GM18520 (cell line): Measurements from ENCODE around the gene SPATS2.

Source experiments
- ATAC-seq: cut with Tn5 transposase; IDR thresholded peaks from one replicate; pipeline ENCODE4 v1.9.1; 2021; ENCODE audit not compliant: unreplicated experiment

Gene SPATS2

DNA sequence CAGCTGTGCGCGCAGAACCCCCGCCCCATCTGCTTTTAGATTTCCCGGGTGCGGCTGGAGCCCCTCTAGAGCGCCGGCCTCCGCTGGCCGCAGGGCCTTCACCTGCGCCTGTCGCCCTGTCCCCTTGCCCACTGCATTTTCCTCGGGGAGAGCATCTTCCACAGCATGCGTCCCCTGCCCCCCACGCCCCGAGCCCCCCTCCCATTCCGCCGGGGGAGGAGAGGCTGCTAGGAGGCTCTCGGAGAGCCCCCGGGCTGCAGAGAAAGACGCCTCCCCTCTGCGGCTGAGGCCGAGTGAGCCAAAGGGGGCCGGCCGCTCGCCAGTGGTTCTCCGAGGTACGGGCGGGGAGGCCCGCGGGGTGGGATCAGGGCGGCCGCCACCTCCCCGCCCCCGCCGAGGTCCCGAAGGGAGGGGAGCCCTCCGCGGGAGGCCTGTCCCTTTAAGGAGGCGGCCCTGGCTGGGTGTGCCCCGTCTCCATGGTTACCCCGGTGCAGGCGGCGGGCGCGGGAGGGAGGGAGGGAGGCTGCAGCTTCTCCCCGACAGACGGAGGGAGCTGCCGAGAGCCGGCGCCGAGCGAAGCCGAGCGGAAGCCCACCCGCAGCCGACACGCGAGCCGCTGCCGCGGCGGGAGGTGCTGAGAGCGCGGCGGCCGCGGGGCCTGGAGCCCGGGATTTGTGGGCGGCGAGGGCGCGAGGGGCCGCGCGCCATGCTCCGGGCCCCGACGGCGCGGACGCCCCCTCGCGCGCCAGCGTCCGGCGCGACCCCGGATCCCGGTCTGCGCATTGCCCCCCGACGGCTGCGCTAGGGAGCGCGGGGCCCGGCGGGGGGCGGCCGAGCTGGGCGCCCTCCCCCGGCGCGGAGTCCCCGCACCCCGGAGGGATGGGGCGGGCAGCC, 171.5 kb downstream of the SPATS2 start, which contains the start of gene KCNH3:
Gene KCNH3 (plus strand): TSS at position 521 of the 894 bp plus-strand sequence. CDS start 387 bp downstream, outside the sequence.
- peak; percentile 49 for ATAC-seq

DNA sequence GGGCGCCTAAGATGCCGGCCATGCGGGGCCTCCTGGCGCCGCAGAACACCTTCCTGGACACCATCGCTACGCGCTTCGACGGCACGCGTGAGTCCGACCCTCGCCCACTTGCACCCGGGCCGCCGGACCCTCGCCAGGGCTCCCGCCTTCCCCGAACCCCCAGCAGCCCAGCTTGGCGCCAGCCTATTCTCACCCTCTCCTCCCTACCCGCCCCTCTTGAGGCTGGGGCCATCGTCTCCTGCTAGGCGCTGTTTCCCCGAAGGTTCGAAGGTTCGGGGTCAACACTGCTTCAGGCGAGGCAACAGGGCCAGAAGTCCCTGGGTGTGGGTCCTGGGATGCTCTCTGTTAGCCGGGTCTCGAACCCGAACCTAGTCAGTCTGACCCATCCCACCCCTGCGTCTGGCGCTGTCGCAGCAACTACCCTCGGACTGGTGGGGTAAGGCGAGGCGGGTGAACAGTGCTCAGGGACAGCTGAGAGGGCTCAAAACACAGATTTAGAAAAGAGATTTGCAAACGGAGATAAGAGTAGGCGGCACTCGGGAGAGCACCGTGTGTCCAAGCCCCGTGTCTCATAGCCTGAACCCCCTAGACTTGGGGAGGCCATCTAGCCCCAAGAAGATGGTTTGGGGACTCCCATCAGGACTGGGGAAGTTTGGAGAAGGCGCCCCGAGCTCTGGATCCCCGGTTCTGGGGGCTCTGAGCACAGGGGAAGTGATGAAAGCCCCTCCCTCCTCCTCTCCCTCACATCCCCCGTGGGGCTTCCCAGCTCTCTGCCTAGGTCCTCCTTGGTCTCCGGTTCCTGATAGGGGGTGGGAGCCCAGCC, 172.4 kb downstream of the SPATS2 start:
- no peak for ATAC-seq

DNA sequence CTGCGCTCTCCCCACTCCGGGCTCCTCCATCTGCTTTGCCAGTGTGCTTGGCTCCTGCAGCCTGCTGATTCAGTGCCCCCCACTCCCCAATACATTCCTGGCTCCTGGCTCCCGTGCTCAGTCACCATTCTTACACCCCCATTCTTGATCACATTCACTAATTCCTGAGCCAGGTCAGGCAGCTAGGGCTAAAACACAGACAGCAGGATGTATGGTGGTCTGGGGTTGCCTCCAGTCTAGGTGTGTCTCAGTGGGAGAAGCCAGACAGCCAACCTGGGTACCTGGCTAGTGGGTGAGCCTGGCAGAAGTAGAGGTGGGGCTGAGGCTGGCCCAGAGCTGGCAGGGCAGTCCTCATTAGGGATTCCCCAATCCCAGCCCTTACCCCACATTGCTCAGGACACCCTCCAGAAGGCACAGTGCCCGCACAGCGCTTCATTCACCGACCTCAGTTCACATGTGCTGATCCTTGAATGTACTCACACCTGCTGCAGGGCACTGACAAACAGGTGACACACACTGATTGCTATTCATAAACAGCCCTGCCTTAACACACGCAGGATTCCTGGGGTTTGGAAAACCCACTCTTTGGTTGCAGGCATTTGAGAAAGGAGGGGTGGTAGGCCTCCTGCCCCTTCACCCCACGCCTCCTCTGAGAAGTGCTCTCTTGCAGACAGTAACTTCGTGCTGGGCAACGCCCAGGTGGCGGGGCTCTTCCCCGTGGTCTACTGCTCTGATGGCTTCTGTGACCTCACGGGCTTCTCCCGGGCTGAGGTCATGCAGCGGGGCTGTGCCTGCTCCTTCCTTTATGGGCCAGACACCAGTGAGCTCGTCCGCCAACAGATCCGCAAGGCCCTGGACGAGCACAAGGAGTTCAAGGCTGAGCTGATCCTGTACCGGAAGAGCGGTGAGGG, 173.2 kb downstream of the SPATS2 start:
- no peak for ATAC-seq

DNA sequence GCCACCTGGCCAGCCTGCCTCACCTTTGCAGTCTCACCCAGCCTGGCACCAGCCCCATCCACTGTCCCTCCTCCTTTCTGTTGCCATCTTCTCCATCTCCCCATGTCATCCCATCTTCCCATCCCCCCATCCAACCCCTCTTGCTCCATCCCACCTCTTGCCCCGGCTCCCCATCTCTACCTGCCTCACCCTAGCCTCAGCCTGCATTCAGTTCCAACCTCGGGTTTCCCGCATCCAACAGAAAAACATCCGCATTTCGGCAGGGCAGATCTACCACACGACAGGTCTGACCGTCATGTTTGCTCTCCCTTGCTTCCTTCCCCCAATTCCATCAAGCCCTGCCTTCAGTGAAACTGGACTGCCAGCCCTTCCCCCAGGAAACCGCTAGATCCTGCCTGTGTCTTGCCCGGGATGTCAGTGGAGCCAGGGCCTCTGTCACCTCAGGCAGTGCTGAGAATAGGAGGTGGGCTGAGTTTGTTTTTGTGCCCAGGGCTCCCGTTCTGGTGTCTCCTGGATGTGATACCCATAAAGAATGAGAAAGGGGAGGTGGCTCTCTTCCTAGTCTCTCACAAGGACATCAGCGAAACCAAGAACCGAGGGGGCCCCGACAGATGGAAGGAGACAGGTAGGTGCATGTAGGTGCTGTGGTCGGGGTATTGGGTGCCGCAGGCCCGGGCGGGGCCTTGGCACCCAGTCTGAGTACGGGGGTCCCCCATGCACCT, 174.0 kb downstream of the SPATS2 start:
- ATAC-seq: no peak

DNA sequence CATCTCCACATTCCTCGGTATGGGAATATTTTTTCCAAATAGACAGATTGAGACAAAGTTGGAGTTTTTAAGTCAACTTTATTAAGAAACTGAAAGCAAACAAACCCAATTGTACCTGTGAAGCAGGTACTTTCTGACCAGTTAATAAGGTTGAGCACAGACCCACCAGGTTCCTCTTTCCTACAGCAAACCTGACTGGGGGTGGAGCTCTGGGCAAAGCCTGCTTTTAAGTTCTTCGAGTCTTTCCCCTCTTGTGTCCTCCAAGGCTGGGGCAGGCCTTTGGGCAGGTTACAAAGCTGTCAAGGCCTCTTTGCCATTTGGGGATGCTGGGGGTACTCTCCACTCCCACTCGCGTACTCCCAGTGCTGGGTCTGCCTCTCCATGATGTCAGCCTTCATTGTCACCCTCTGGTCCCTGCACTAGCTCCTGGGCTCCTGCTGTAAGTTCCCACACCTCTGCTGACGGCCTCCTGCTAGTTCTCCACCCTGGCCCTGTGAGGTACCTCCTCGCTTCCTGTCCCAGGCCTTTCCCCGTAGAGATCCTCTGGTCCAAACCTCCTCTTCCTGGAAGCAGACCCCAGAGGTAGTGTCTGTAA, 174.7 kb downstream of the SPATS2 start:
- no peak for ATAC-seq

DNA sequence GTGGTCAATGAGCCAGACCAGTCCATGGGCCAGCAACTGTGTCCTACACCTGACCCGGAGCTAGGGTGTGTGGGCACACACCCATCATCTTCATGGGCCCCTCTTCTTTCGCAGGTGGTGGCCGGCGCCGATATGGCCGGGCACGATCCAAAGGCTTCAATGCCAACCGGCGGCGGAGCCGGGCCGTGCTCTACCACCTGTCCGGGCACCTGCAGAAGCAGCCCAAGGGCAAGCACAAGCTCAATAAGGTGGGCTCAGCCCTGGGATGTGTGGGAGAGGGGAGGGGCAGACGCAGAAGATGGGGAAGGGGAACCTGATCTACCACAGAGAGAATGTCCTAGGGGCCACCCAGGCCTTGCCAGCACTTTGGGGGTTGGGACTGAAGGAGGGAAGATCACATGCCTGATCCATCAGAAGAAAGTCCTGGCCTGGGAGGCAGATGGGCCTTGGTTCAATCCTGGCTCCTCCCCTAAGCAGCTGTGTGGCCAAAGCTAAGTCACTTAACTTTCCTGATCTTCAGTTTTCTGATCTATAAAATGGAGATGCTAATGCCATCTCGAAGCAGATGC, 175.4 kb downstream of the SPATS2 start:
- ATAC-seq: no peak

DNA sequence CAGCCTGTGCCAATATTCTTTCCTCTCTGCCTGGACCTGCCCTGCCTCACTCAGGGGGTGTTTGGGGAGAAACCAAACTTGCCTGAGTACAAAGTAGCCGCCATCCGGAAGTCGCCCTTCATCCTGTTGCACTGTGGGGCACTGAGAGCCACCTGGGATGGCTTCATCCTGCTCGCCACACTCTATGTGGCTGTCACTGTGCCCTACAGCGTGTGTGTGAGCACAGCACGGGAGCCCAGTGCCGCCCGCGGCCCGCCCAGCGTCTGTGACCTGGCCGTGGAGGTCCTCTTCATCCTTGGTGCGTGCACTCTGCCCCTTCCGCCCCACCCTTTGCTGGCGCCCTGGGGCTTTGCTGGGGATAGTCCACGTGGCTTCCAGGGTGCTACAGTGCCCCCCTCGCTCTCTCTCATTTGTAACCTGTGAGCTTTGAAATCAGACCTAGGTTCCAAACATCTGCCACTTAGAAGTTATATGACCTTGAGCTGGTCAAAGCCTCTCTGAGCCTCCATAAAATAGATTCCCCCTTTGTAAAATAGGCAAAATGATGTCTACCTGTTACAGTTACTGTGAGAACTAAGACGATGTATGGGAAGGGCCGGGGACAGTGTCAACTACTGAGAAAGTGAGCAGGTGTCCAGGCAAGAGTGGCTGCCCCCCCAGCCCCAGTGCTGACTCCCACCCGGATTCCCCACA, 176.1 kb downstream of the SPATS2 start:
- ATAC-seq: no peak

DNA sequence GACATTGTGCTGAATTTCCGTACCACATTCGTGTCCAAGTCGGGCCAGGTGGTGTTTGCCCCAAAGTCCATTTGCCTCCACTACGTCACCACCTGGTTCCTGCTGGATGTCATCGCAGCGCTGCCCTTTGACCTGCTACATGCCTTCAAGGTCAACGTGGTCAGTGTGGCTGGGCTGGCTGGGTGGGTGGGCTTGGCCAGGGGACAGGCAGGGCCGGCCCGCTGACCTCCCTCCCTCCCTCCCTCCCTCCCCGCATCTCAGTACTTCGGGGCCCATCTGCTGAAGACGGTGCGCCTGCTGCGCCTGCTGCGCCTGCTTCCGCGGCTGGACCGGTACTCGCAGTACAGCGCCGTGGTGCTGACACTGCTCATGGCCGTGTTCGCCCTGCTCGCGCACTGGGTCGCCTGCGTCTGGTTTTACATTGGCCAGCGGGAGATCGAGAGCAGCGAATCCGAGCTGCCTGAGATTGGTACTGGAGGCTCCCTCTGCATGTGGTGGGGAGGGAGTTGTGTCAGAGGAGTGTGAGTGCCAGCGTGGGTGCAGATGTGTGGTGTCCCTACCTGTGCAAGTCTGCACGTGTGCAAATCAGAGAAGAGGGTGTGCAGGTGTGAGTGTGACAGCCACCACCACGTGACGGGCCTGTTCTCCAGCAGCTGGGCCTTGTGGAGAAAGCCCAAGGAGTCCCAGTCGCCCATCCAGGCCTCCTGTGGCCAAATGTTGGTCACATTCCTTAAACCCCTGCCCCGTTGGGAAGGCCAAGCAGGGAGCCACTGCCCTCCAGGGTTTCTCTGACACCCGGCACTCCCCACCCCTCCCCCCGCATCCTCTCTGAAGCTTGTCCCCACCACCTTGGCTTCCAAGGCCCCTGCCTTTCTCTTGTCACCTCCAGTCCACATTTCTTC, 176.9 kb downstream of the SPATS2 start:
- no peak for ATAC-seq

DNA sequence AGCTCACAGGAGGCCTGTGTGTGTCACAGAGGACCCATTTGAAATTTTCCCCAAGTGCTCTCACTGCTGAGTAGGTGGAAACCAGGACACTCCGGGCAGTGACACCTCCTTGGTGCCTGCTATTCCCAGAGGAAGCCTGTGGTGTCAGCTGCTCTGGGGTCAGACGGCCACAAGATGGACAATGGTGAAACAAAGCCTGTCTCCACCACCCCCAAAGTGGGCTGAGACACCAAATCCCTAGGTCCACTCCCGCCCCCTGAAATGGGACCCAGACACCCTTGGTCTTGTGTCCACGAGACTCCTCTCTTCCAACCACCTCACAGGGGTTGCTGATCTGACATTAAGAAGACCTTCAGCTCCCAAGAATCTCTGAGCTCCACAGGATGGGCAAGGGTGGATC, 178.6 kb downstream of the SPATS2 start:
- no peak for ATAC-seq

DNA sequence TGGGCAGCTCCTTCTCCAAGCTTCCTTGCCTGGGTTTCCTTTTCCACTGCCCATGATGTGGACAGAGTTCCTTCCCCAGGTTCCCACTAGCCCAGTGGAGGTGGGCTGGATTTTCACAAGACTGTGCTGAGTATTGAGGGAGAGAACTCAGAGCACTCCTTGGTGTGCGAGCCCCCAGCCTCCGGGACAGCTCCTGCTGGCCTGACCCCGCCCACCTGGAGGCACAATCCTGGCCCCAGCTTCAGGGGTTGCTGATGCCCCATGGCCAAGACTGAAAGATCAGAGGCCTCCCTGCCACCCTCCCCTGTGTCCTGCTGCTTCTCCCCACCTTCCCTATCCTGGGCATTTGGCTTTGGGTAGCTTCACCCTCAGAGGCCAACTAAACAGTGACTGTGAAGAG, 179.2 kb downstream of the SPATS2 start:
- no peak for ATAC-seq

DNA sequence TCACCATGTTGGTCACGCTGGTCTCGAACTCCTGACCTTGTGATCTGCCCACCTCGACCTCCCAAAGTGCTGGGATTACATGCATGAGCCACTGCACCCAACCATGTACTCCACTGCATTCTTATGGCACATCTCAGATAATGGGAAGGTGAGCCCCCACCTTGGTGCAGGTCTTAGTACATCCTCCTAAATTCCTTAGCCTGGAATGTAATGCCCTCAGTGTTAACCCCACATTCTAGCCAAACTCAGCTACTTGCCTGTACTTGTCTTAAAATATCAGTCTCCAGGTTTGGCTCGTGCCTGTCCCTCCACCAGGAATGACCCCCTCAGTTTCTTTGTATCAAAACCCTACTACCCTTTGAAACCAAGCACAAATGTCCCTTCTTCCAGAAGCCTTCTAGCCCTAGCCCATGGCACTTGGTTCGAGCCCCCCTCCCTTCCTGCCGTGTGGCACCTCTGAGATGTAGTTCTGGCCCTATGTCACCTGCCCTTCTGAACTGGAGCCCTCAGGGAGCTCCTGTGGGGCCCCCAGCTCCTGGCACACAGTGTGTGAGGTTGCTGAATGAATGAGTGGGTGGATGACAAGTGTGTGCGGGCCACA, 179.9 kb downstream of the SPATS2 start:
- no peak for ATAC-seq

DNA sequence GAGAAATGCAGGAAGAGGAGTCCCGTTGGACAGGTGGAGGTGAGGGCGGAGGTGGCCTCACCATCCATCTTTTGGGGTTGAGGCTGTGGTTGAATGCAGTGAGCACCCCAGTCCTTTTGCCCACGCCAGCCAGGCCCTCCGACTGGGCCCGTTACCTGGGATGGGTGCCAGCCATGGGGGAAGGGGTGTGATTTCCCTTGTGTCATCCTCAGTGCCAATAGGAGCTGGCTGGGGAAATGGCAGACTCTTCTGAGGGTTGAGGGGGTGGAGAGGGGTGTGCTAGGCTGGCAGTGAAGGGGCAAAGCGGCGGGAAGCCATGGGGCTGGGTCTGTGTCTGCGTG, 181.2 kb downstream of the SPATS2 start:
- no peak for ATAC-seq

DNA sequence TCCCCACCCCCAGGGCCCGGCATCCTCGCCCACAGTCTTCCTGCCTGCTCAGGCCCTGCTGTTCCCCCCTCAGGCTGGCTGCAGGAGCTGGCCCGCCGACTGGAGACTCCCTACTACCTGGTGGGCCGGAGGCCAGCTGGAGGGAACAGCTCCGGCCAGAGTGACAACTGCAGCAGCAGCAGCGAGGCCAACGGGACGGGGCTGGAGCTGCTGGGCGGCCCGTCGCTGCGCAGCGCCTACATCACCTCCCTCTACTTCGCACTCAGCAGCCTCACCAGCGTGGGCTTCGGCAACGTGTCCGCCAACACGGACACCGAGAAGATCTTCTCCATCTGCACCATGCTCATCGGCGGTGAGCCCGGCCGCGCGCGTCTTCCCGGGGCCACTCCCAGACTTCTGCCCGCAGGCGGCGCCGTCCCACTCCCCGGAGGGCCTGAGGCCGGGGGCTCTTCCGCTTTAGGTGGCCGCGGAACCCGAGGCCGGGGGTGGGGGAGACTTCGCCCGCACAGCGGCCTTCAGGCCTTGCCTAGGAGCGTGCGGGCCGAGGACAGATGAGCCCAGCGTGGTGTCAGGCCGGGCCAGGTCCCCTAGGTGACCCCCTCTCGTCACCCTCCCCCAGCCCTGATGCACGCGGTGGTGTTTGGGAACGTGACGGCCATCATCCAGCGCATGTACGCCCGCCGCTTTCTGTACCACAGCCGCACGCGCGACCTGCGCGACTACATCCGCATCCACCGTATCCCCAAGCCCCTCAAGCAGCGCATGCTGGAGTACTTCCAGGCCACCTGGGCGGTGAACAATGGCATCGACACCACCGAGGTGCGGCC, 181.8 kb downstream of the SPATS2 start:
- no peak for ATAC-seq

DNA sequence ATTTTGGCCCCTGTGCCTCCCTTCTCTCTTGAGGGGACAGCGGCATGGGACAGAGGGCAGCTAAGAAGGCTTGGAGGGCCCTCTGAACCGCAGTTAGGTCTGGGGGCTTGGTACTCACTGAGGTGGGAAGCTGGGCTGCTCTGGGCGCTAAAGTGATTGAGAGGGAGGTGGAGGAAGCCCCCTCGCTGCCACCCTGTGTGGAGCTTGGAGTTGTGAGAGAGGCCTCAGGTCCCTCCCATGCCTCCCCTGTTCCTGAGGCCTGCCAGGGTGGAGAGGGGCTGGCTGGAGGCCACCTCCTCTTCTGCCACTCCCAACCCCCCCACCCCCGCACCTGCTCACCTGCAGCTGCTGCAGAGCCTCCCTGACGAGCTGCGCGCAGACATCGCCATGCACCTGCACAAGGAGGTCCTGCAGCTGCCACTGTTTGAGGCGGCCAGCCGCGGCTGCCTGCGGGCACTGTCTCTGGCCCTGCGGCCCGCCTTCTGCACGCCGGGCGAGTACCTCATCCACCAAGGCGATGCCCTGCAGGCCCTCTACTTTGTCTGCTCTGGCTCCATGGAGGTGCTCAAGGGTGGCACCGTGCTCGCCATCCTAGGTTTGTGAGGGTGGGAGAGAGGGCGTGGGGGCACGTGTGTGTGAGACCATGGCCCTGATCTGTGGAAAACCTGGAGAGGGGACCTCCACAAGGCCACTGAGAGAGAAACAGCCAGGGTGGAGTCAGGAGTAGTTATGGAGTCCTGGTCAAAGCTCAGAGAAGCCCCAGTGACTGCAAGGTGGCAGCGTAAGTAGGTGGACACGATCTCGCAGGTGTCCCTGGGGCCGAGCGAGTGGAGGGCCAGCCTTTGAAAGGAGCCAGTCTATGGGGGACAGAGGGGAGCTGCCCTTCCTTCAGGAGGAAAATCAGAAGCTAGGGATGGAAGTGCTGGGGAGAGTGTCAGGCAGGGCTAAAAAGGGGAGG, 182.8 kb downstream of the SPATS2 start:
- no peak for ATAC-seq

DNA sequence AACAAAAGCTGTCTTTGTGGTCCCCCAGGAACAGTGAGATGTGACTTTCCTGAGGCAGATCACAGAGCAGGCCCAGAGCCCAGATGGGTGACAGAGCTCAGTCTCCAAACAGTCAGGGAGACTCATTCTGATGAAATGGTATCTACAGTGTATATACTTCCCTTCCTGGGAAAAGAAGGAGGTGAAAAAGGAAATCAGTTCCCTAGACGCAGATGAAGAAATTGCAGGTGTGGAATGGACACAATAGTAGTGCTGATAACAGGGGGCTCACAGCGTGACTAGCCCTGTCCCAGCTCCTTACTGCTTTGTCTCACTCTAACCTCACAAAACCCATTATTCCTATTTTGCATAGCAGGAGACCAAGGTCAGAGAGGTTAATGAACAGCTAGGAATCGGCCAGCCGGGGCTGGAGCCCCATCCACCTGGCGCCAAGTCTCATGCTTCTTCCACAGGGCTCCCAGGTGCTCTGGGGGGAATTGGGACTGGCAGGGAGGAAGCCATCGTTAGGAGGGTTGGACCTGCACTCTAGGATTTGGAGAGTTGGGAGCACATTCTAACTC, 183.5 kb downstream of the SPATS2 start:
- no peak for ATAC-seq
